T-helper 22 cell (primary cell): ENCODE results near the gene LRRC71.

Experiments
- DNase-seq: peaks from one replicate; pipeline ENCODE4 v3.0.0-alpha.2; 2020; ENCODE audit warnings: low read depth

The LRRC71 gene

GRCh38 chr1:156947127-156947526, 26.7 kb downstream of the LRRC71 start:
- DNase-seq = no peak

GRCh38 chr1:156947818-156948525, 27.5 kb downstream of the LRRC71 start:
- no peak for DNase-seq

DNA sequence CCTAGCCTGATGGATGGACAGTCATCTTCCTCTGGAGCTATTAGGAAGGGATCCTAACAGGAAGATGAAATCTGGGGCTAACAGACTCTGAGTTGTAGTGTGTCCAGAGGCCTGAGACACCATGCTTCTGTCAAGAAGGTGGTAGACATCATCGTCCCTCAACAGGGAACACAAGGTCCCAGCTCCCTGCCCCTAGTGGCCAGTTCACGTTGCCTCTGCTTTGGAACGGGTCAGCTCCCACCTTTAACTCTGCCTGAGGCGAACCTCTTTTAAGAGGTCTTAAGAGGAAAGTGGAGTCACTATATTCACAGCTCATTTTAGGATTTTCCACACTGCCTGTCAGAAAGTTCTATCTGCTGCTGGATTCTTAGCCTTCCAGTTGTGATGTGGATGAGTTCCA, 28.3 kb downstream of the LRRC71 start:
- no peak for DNase-seq

DNA sequence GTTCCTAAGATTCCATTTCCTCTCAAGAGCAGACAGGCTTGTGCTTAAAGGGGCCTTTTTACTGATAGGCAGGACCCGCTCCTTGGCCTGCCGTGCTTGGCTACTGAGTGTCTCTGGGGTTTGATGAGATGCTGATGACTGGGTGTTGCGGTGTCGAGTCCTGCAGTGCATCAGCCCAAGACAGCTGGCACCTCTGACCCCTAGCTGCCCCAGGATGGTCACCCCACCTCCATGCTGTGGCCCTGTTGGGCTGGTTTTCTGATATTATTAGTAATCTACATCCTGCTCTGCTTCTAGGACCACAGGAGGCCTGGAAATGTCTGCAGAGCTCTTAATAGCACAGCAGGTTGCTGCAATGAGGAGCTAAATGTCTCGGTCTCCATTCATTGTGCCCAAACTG, 28.7 kb downstream of the LRRC71 start:
- no peak for DNase-seq

- DNase-seq = no peak
These were observed 30.9 kb downstream of the LRRC71 start for GRCh38 chr1:156951371-156951770.

DNA sequence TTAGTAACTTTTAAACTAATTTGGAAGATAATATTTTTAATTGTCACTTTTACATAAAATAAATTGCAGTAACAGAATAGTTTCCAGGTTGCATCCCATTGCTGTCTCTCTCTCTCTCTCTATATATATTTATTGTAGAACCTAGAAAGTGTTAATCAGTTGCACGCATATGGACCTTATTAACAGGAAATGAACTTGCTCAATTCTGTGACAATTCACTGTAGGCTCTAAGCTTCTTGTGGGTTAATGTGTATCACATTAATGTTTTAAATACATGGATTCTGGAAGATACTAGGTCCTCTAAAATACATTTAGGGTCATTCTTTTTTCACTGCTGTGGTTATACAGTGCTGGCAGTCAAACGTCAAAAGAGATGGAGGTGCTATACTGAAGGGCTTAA, 33.1 kb downstream of the LRRC71 start:
- no peak for DNase-seq

- DNase-seq = no peak
These were observed 35.9 kb downstream of the LRRC71 start for GRCh38 chr1:156956333-156956732.

- DNase-seq = no peak
These were observed 37.2 kb downstream of the LRRC71 start for GRCh38 chr1:156957634-156958033.

GRCh38 chr1:156958247-156958714, 37.8 kb downstream of the LRRC71 start:
- DNase-seq = no peak

GRCh38 chr1:156959414-156959813, 39.0 kb downstream of the LRRC71 start:
- no peak for DNase-seq

- DNase-seq = no peak
These were observed 39.5 kb downstream of the LRRC71 start for GRCh38 chr1:156959925-156960324.

DNA sequence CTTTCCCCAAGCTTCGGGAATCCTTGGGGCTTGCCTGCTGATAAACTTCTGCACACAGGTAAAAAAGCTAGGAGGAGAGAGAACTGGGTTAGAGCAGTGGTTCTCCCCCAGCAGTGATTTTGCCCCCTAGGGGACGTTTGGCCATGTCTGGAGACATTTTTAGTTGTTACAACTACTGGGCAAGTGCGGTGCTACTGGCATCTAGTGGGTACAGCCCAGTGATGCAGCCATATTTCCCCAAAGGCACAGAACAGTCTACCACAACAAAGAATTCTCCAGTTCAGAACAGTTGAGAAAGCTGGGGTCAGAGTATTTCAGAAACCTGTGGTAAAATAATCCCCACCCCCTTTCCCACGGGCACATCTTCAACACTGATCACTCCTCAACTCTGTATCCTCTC, 41.3 kb downstream of the LRRC71 start:
- no peak for DNase-seq

DNA sequence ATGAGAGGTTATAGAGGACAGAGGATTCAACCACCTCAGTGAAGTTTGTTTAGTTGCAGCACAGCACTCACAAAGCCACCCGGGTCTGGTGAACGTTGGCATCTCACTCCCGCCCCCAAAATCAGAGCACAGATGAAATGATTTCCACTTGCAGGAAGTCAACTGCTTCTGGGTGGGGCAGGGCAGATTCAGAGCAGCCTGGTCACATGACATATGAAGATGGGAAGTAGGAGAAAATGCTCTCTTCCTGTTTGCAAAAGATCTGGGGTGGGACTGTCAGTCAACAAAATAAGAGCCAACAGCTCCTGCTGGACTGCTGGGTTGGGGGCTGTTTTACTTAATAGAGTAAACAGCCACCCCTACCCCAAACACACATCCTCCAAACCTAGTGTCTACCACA, 43.2 kb downstream of the LRRC71 start:
- DNase-seq = no peak

DNA sequence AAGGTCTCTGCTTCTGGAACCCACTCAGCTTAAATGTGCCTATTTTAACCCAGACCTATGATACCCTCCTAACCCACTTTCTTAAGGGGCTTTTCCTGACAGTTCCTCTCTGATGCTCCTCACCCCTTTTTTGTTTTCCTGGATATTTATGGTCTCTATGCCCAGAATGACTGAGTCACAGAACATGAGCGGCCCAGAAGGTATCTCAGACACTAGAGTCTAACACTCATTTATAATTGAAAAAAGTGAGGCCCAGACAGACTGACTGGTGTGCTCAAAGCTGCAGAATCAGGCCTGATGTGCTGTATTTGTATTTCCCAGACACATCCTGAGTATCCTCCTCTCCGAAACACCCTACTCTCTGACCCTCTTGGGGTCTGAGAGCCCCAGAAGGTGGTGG, 44.0 kb downstream of the LRRC71 start:
- no peak for DNase-seq

DNA sequence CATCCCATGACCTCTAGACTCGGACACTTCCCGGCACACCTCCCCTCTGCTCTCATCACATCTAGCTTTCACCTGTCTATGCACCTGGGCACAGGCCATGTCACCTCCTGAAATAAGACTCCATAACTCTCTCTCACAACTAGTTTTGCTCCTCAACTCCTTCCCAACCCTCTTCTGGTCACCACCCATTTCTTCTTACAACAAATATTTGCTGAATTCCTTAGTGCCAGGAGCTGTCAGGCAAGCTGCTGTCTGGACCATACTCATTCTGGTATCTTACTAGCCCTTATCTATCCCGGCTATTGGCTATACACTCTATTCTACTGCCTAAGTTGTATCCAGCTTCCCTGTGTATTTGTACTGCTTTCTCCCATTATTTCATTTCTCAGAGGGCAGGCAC, 49.1 kb downstream of the LRRC71 start:
- DNase-seq = no peak

DNA sequence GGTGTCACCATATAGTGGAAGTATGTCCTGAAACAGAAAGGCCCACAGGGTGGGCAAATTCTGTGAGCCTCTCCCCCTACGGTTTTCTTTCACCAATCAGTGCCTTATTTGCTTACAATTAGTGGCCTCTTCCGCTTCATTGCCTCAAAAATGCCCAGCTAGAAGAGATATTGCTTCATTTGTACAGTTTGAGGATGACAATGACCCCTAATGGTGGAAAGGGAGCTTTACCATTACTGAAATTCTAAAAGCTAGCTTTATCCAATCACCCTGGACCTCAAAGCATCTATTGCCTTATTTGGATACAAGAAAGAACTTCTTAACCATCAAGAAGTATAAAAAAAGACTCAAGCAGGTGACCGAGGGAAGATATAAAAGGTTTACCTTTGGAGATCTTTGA, 49.6 kb downstream of the LRRC71 start:
- no peak for DNase-seq

- no peak for DNase-seq
These were observed 53.0 kb downstream of the LRRC71 start for GRCh38 chr1:156973417-156973816.

- DNase-seq = no peak
These were observed 54.7 kb downstream of the LRRC71 start for GRCh38 chr1:156975084-156975483.

- DNase-seq = no peak
These were observed 60.1 kb downstream of the LRRC71 start for GRCh38 chr1:156980551-156980950.
